Suprapubic skin (tissue), 4 donors: ENCODE measurements around the gene AP3D1. TPM values are rescaled to one million over a fixed set of nuclear protein-coding genes. Genes with fewer than 3 reads are reported as not detected.

Experiments
- DNase-seq, 2 donors: peaks; one replicate each; pipeline ENCODE4 v3.0.0-alpha.2; 2019; ENCODE audit warnings: low spot score in 2 of 2
- H3K27ac ChIP-seq: fragments of 200-600 bp; sonication (generic); one replicate; pipeline ENCODE4 v1.5.1; 2019
- H3K27me3 ChIP-seq: fragments of 200-600 bp; sonication (generic); one replicate; pipeline ENCODE4 v1.5.1; 2019
- H3K36me3 ChIP-seq: fragments of 200-600 bp; sonication (generic); one replicate; pipeline ENCODE4 v1.5.1; 2019
- H3K4me1 ChIP-seq: fragments of 200-600 bp; sonication (generic); one replicate; pipeline ENCODE4 v1.5.1; 2019
- H3K4me3 ChIP-seq: fragments of 200-600 bp; sonication (generic); one replicate; pipeline ENCODE4 v1.5.1; 2019; ENCODE audit warnings: mild to moderate bottlenecking
- H3K9me3 ChIP-seq: fragments of 200-600 bp; sonication (generic); one replicate; pipeline ENCODE4 v1.5.1; 2019
- CTCF ChIP-seq, 2 donors: fragments of 200-600 bp in 1 of 2; fragments of 450-650 bp in 1 of 2; sonication (generic) in 1 of 2; IDR thresholded peaks; one replicate each; pipeline ENCODE4 v1.5.1; 2016 to 2019; ENCODE audit warnings: antibody characterized with exemption in 2 of 2, mild to moderate bottlenecking in 1 of 2, moderate library complexity in 1 of 2
- EP300 ChIP-seq: sonication (generic); formaldehyde crosslinking; IDR thresholded peaks from one replicate; pipeline ENCODE4 v1.6.1; 2017; ENCODE audit warnings: antibody characterized with exemption
- POLR2A ChIP-seq, 2 donors: fragments of 450-650 bp; IDR thresholded peaks; one replicate each; pipeline ENCODE4 v1.6.1; 2017; ENCODE audit warnings: antibody characterized with exemption in 2 of 2, mild to moderate bottlenecking in 2 of 2, moderate library complexity in 2 of 2
- POLR2AphosphoS5 ChIP-seq, 3 donors: sonication (generic); formaldehyde crosslinking; IDR thresholded peaks; one replicate each; pipeline ENCODE4 v1.6.1; 2017; ENCODE audit warnings: antibody characterized with exemption in 3 of 3
- WGBS: methylation state at CpG from one replicate; pipeline ENCODE4 v1.1.5; 2018; 5-methylcytosine and 5-hydroxymethylcytosine counted together
- total RNA-seq, 4 donors: library from RNA; depleted of rRNA; stranded (reverse); fragments of >200 nt; gene quantifications; one replicate each; pipeline ENCODE4 v1.1.0, GENCODE V29; 2016

The AP3D1 gene
- total RNA-seq, 4 donors from 2014 or later: 65.4 to 99.4 (median 85.4) TPM

- H3K4me1 ChIP-seq: peaks cover 73% of the 10 kb centered on the region
- no peak for TF ChIP-seq CTCF (IDR thresholded peaks at IDR 0.05)
- no peak for TF ChIP-seq POLR2AphosphoS5 (IDR thresholded peaks at IDR 0.05)
- TF ChIP-seq POLR2A (IDR thresholded peaks at IDR 0.05): no peak
- no peak for TF ChIP-seq EP300
- DNase-seq: no peak
Observed at GRCh38 chr19:2167896-2168618, 16.7 kb upstream of the AP3D1 start.

GRCh38 chr19:2166741-2167738 is 15.7 kb upstream of the AP3D1 start:
- WGBS: 44% methylated on average over 33 of the region's 35 CpGs
- peaks cover 77% of the 10 kb centered on the region for H3K4me1 ChIP-seq

More at GRCh38 chr19:2167896-2168618, 16.7 kb upstream of the AP3D1 start:
- H3K9me3 ChIP-seq: no peaks in the 10 kb centered on the region
- 25% methylated on average over 14 of the region's 16 CpGs for WGBS
- H3K4me3 ChIP-seq: peak overlapping the region; percentile 34
- H3K36me3 ChIP-seq: no peaks in the 10 kb centered on the region
- no peaks in the 10 kb centered on the region for H3K27me3 ChIP-seq
- peak overlapping the region; percentile 94 for H3K27ac ChIP-seq

GRCh38 chr19:2164020-2164998 is 12.9 kb upstream of the AP3D1 start:
- DNase-seq: peak; percentile 83 to 87
- under 1% methylated on average over 25 of the region's 95 CpGs for whole genome bisulfite sequencing
- H3K4me3 ChIP-seq: peak overlapping the region; percentile 92
- peaks cover 55% of the 10 kb centered on the region for H3K4me1 ChIP-seq
- H3K36me3 ChIP-seq: no peaks in the 10 kb centered on the region
- TF ChIP-seq CTCF (IDR thresholded peaks at IDR 0.05) (no peak), POLR2A (IDR thresholded peaks at IDR 0.05) (no peak), POLR2AphosphoS5 (IDR thresholded peaks at IDR 0.05) (no peak), EP300 (no peak)
- H3K27ac ChIP-seq: peak overlapping the region; percentile 97
- H3K27me3 ChIP-seq: no peaks in the 10 kb centered on the region
- no peaks in the 10 kb centered on the region for H3K9me3 ChIP-seq

More at GRCh38 chr19:2166741-2167738, 15.7 kb upstream of the AP3D1 start:
- no peak for TF ChIP-seq CTCF (IDR thresholded peaks at IDR 0.05)
- peak in 1 of 2 donors; percentile 25 for TF ChIP-seq POLR2A (IDR thresholded peaks at IDR 0.05)
- no peak for TF ChIP-seq EP300
- peak in 2 of 3 donors; percentile 12 to 34 for TF ChIP-seq POLR2AphosphoS5 (IDR thresholded peaks at IDR 0.05)
- peak overlapping the region; percentile 1 for H3K4me3 ChIP-seq
- H3K27ac ChIP-seq: peak overlapping the region; percentile 94
- no peaks in the 10 kb centered on the region for H3K9me3 ChIP-seq
- peak; percentile 87 to 93 for DNase-seq
- H3K36me3 ChIP-seq: no peaks in the 10 kb centered on the region
- no peaks in the 10 kb centered on the region for H3K27me3 ChIP-seq

- no peak for DNase-seq
- 88% methylated on average over 10 of the region's 10 CpGs for WGBS
- Histone ChIP-seq H3K4me1 (peaks cover 16% of the 10 kb centered on the region), H3K27ac (no peak overlapping the region), H3K27me3 (no peaks in the 10 kb centered on the region), H3K4me3 (no peak overlapping the region), H3K36me3 (no peaks in the 10 kb centered on the region), H3K9me3 (no peaks in the 10 kb centered on the region)
- no peak for TF ChIP-seq POLR2A (IDR thresholded peaks at IDR 0.05)
- no peak for TF ChIP-seq POLR2AphosphoS5 (IDR thresholded peaks at IDR 0.05)
Observed at GRCh38 chr19:2160379-2160778, 9.0 kb upstream of the AP3D1 start.

- TF ChIP-seq CTCF (IDR thresholded peaks at IDR 0.05) (no peak), POLR2A (IDR thresholded peaks at IDR 0.05) (no peak), POLR2AphosphoS5 (IDR thresholded peaks at IDR 0.05) (no peak), EP300 (no peak)
- H3K27ac ChIP-seq: no peak overlapping the region
- DNase-seq: no peak
- no peaks in the 10 kb centered on the region for H3K36me3 ChIP-seq
- no peak overlapping the region for H3K4me3 ChIP-seq
- peaks cover 10% of the 10 kb centered on the region for H3K4me1 ChIP-seq
- H3K9me3 ChIP-seq: no peaks in the 10 kb centered on the region
- 74% methylated on average over 2 of the region's 2 CpGs for WGBS
- H3K27me3 ChIP-seq: no peaks in the 10 kb centered on the region
Observed at GRCh38 chr19:2157452-2157851, 6.1 kb upstream of the AP3D1 start.
